Lower lobe of right lung (tissue), 2 donors: ENCODE results near the gene ITIH5. TPM values are rescaled to one million over a fixed set of nuclear protein-coding genes. Genes with fewer than 3 reads are reported as not detected.

ENCODE experiments used
- ATAC-seq, 2 donors: fragments of 200-7000 bp; cut with Tn5 transposase; one replicate each; pipeline ENCODE4 v1.9.1; 2020 to 2022; ENCODE audit warnings: mild to moderate bottlenecking in 2 of 2, moderate library complexity in 2 of 2
- DNase-seq: peaks from one replicate; pipeline ENCODE4 v3.0.0-alpha.2; 2020
- H3K27ac ChIP-seq: fragments of 200-600 bp; one replicate; pipeline ENCODE4 v1.8.0; 2022
- H3K27me3 ChIP-seq: fragments of 200-600 bp; one replicate; pipeline ENCODE4 v1.8.0; 2022; ENCODE audit warnings: low read depth
- H3K36me3 ChIP-seq: fragments of 200-600 bp; one replicate; pipeline ENCODE4 v1.8.0; 2022; ENCODE audit warnings: mild to moderate bottlenecking
- H3K4me1 ChIP-seq: fragments of 200-600 bp; one replicate; pipeline ENCODE4 v1.8.0; 2022
- H3K4me3 ChIP-seq: fragments of 200-600 bp; one replicate; pipeline ENCODE4 v1.8.0; 2022; ENCODE audit warnings: mild to moderate bottlenecking
- H3K9me3 ChIP-seq: fragments of 200-600 bp; one replicate; pipeline ENCODE4 v1.8.0; 2022
- intact Hi-C: fragments of 100-400 bp; cut with DNase I; formaldehyde crosslinking; loops from one replicate; pipeline ENCODE4 v1.11.0; 2022
- total RNA-seq: library from RNA; stranded (reverse); fragmentation: NEBNext Ultra II Directional; extraction: Animal tissue kit (Norgen Biotek cat#: 25700); gene quantifications from one replicate; pipeline ENCODE4 v1.2.1, GENCODE V29; 2021
- TF ChIP-seq, protein P1 (sequence below): fragments of 200-600 bp; IDR thresholded peaks from one replicate; pipeline ENCODE4 v1.8.0; 2022; ENCODE audit warnings: antibody characterized with exemption, mild to moderate bottlenecking
- donor health status: DM: no; HTN: yes; CAD: no; lungs with severe emphysema.

The ITIH5 gene
- total RNA-seq, 1 donor from 2014 or later = 14.8 TPM

- DNase-seq (no peak), ATAC-seq (no peak)
- H3K4me1 ChIP-seq = no peaks in the 10 kb centered on the region
- TF ChIP-seq, protein P1, sequence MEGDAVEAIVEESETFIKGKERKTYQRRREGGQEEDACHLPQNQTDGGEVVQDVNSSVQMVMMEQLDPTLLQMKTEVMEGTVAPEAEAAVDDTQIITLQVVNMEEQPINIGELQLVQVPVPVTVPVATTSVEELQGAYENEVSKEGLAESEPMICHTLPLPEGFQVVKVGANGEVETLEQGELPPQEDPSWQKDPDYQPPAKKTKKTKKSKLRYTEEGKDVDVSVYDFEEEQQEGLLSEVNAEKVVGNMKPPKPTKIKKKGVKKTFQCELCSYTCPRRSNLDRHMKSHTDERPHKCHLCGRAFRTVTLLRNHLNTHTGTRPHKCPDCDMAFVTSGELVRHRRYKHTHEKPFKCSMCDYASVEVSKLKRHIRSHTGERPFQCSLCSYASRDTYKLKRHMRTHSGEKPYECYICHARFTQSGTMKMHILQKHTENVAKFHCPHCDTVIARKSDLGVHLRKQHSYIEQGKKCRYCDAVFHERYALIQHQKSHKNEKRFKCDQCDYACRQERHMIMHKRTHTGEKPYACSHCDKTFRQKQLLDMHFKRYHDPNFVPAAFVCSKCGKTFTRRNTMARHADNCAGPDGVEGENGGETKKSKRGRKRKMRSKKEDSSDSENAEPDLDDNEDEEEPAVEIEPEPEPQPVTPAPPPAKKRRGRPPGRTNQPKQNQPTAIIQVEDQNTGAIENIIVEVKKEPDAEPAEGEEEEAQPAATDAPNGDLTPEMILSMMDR = no peak
- H3K9me3 ChIP-seq = no peaks in the 10 kb centered on the region
- no peak overlapping the region for H3K27ac ChIP-seq
- no peak overlapping the region for H3K4me3 ChIP-seq
- H3K27me3 ChIP-seq = no peaks in the 10 kb centered on the region
- intact Hi-C loops = no loop called here
- H3K36me3 ChIP-seq = no peaks in the 10 kb centered on the region
Measured at GRCh38 chr10:7647062-7647664, 19.6 kb downstream of the ITIH5 start.

DNA sequence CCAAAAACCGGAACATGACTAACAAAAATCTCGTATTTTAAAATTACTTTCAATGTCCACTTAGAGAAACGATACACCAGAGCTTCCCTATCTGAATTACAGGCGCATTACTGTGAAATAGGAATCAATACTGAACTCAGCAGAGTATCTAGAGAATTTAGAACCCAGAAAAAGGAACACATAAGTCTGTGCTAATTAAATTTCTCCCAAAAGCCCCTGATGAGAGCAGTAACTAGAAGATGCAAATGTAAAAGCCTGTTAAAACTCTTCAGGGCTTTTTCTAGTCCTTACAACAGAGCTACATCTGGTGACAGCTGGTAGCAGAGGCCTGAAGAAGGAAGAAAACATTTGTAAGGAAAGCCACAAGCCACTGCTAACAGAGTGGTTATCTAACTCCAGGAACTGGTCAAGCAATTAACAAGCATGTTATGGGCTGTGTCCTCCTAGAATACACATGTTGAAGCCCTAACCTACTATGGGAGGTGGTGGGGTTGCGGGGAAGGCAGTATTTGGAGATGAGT is 24.2 kb downstream of the ITIH5 start:
- intact Hi-C loops = no loop called here
- Histone ChIP-seq H3K9me3 (no peaks in the 10 kb centered on the region), H3K36me3 (no peaks in the 10 kb centered on the region), H3K27me3 (no peaks in the 10 kb centered on the region), H3K4me1 (no peaks in the 10 kb centered on the region), H3K27ac (no peak overlapping the region), H3K4me3 (no peak overlapping the region)
- TF ChIP-seq, protein P1 = no peak
- no peak for DNase-seq
- no peak for ATAC-seq

GRCh38 chr10:7635408-7636125 is 31.2 kb downstream of the ITIH5 start:
- TF ChIP-seq, protein P1 = no peak
- ATAC-seq = no peak
- Histone ChIP-seq H3K27me3 (no peaks in the 10 kb centered on the region), H3K4me1 (no peaks in the 10 kb centered on the region), H3K9me3 (no peaks in the 10 kb centered on the region), H3K36me3 (no peaks in the 10 kb centered on the region), H3K4me3 (no peak overlapping the region), H3K27ac (no peak overlapping the region)
- no peak for DNase-seq
- intact Hi-C loops = no loop called here

DNA sequence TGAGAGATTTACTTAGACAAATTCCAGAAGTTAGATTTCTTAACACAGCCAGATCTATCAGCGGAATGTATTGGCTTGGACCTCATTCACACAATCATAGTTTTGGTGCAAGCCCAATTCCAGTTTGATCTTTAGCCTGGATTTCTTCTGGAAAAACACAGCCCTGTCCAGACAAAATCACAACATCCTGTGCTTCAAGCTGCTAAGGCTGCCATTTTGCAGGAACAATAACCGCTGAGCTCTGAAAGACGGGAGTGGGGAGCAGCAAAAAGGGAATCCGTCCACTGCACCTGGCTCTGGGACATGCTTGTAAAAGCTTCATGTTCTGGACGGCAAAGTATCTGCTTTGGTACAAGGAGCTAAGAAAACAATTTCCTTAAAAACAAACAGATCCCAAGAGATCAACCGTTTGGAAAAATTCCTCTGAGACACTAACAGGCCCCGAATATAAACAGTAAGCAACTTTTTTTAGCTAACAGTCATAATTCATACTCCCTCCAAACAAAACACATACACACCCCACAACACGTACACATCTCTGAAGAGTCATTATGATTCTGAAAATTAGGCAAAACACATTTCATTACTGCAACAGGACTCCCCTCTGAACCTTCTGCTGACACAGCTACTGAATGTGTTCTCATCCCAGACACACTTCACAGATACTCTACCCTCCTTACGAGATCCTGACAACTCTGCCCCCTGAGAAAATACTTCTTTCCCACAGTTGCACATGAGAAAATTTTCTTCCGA is 32.4 kb downstream of the ITIH5 start:
- no peaks in the 10 kb centered on the region for H3K4me1 ChIP-seq
- DNase-seq (no peak), ATAC-seq (no peak)
- peak overlapping the region; percentile 13 for H3K27ac ChIP-seq
- no peaks in the 10 kb centered on the region for H3K27me3 ChIP-seq
- H3K9me3 ChIP-seq = no peaks in the 10 kb centered on the region
- H3K4me3 ChIP-seq = no peak overlapping the region
- intact Hi-C loops = no loop called here
- no peaks in the 10 kb centered on the region for H3K36me3 ChIP-seq
- TF ChIP-seq, protein P1 = no peak

DNA sequence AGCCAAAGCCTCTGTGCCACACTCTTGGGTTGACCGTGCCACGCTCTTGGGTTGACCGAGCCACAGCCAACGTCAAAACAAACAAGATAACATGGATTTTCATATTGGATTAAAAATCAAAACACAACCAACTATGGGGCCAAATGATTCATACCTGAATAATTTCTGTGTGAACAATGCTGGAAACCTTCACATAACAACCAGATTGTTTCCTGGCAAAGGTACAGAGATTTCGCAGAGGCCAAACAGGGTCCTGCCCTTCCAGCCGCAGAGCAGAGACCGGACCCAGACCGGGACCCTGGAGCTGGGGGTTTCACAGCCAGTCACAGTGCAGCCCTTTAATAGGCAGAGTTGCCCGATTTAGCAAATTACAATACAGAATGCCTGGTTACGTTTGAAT is 40.5 kb downstream of the ITIH5 start:
- TF ChIP-seq, protein P1 = no peak
- Histone ChIP-seq H3K4me1 (no peaks in the 10 kb centered on the region), H3K9me3 (no peaks in the 10 kb centered on the region), H3K27me3 (no peaks in the 10 kb centered on the region), H3K27ac (no peak overlapping the region), H3K4me3 (no peak overlapping the region), H3K36me3 (no peaks in the 10 kb centered on the region)
- intact Hi-C loops = no loop called here
- DNase-seq = no peak
- peak in 1 of 2 donors; percentile 17 for ATAC-seq
